ENCODE results near the gene LYZL4.

LYZL4 gene

DNA sequence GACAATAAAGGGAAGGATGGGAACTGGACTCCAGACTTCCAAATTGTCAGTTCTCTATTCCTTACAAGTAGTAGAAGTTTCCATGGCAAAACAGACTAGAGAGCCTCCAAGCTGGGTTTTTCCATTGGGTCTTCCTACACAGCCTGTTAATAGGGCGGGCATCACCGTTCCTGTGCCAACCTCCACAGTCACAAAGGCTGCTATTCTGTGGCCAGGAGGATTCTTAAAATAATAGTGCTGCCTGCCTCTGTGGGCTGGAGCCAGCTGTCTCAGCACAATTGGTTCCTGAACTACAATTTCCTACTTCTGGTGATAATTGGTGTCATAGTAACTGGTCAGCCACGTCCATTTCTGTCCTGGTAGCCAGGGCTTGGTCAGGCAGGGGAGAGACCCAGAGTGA is 38.6 kb downstream of the LYZL4 start:
- TF ChIP-seq, protein P1, sequence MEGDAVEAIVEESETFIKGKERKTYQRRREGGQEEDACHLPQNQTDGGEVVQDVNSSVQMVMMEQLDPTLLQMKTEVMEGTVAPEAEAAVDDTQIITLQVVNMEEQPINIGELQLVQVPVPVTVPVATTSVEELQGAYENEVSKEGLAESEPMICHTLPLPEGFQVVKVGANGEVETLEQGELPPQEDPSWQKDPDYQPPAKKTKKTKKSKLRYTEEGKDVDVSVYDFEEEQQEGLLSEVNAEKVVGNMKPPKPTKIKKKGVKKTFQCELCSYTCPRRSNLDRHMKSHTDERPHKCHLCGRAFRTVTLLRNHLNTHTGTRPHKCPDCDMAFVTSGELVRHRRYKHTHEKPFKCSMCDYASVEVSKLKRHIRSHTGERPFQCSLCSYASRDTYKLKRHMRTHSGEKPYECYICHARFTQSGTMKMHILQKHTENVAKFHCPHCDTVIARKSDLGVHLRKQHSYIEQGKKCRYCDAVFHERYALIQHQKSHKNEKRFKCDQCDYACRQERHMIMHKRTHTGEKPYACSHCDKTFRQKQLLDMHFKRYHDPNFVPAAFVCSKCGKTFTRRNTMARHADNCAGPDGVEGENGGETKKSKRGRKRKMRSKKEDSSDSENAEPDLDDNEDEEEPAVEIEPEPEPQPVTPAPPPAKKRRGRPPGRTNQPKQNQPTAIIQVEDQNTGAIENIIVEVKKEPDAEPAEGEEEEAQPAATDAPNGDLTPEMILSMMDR (IDR thresholded peaks at IDR 0.05; ENCODE audit: low read depth, low read length) = no peak
- DNase-seq (ENCODE audit: extremely low read depth, low read depth) = no peak

- TF ChIP-seq, protein P1 (IDR thresholded peaks at IDR 0.05; ENCODE audit: low read depth, low read length) = no peak
- no peak for DNase-seq (ENCODE audit: extremely low read depth, low read depth)
Measured at GRCh38 chr3:42369832-42370231, 40.6 kb downstream of the LYZL4 start.

GRCh38 chr3:42369304-42369703 is 41.1 kb downstream of the LYZL4 start:
- DNase-seq (ENCODE audit: extremely low read depth, low read depth) = no peak
- TF ChIP-seq, protein P1 (IDR thresholded peaks at IDR 0.05; ENCODE audit: low read depth, low read length) = no peak

GRCh38 chr3:42368861-42369260 is 41.5 kb downstream of the LYZL4 start:
- DNase-seq (ENCODE audit: extremely low read depth, low read depth) = no peak
- TF ChIP-seq, protein P1 (IDR thresholded peaks at IDR 0.05; ENCODE audit: low read depth, low read length) = no peak

DNA sequence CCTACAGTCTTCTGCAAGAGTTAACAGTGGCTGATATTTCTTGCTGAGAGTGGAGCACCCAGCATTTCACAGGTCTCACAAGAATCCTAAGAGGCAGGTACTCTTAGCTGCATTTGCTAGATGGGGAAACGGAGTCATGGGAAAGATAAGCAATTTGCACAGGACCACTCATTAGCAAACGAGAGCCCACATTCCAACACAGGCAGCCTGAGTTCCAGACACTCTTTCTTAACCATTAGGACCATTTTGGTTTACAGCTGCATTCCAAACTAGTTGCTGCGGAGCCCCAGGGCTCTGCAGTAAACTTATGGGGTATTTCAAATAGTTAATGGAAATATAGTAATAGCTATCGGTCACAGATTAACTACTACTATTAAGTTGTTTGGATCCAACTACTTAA is 42.5 kb downstream of the LYZL4 start:
- no peak for DNase-seq (ENCODE audit: extremely low read depth, low read depth)
- TF ChIP-seq, protein P1 (IDR thresholded peaks at IDR 0.05; ENCODE audit: low read depth, low read length) = no peak

- TF ChIP-seq, protein P1 (IDR thresholded peaks at IDR 0.05; ENCODE audit: low read depth, low read length) = no peak
- no peak for DNase-seq (ENCODE audit: extremely low read depth, low read depth)
Measured at GRCh38 chr3:42366550-42366949, 43.9 kb downstream of the LYZL4 start.

GRCh38 chr3:42357335-42357734 is 53.1 kb downstream of the LYZL4 start:
- TF ChIP-seq, protein P1 (IDR thresholded peaks at IDR 0.05; ENCODE audit: low read depth, low read length) = no peak
- no peak for DNase-seq (ENCODE audit: extremely low read depth, low read depth)

All from AG09319 (cell line).